Activated CD4-positive, CD25-positive, alpha-beta regulatory T cell (primary cell): Measurements from ENCODE around the gene ZBTB7C.

ENCODE experiments used
- DNase-seq, 4 experiments: peaks; one replicate each; lab custom pipeline; 2025; lab: John Stamatoyannopoulos, UW

The ZBTB7C gene

DNA sequence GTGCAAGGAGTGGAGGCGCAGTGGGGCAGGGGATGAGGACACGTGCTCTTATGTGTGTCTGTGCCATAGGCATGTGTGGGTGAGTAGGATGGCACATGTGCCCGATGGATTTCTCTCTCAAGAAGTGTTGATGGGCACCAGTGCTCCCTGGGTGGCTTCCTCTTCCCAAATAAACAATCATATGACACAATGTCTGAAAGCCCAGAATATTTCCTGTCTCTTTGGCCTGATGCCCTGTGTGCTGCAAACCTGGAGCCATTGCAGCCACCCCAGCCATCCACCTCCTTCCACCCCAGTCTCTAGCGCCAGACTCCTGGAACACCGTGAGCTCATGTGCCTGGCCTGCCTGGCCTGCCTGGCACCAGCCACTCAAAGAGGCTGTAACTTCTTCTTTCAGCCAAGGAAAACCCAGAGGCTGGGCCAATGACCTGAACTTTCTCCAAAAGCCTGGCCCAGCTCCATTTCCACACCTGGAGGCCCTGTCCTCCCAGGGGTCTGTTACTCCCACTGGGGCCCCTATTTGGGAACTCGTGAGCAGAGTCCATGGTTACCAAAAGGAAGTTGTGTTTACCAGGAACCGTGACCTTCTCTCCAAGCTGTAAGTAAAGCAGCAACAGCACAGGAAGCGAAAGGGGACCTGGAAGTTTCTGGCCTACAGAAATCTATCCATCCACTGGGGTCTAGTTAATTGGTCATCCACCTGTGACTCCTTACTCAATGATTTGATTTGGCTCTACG, 9.5 kb upstream of the ZBTB7C start:
- DNase-seq = no peak

DNA sequence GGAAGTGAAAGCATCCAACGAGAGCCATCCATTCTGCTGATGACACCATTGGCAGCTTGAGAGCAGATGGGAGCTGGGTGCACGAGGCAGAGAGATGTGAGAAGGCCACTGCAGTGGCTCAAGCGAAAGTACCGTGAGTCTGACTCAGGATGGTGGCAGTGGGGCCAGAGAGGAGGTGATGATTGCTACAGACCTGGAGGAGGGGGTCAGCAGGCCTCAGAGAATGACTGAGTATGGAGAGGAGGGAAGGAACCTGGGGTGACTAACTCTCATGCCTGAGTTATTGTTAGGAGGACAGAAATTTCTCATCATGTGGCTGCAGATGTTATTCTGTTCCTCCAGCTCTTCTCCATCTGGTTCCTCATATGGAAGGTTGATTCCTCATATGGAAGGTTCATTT, 8.8 kb upstream of the ZBTB7C start:
- DNase-seq = no peak

DNA sequence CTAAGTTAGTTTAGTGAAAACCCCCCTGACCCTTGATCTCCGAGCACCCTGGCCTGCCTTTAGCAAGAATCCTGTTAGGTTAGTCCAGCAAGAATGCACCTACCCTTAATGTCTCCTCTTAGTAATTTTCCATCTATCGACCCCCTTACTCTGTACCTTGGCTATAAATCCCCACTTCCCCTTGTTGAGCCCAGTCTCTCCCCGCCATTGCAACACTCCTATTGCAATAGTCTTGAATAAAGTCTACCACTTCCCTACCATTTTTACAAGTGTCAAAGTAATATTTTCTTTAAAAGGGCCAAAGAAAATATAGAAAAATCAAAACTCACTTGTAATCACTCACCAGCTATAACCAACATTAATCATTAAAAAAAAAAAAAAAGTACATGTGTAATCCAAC, 4.2 kb upstream of the ZBTB7C start:
- DNase-seq = no peak

DNA sequence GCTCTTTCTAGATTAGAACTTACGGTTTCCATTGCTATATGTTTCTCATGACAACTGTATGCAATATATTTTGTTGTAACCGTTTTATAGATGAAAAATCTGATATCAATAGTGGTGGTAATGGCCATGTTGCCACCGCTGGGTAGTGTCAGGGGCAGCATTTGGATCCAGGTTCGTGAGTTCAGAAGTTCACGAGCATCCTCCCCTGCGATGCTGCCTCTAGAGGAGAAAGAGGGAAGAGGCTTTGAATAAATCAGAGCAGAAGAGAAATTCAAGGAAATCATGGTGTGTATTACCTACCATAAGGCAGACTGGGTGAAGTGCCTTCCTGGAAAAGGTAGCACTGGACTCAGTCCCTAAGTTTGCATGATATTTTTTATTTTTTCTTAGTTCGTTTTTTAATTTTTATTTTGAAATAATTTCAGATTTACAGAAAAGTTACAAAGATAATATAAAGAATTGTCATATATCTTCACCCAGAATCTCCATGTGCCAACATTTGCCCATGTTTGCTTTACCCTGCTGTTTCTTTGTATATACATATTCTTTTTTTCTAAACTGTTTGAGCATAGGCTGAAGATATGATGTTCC, 3.3 kb upstream of the ZBTB7C start:
- no peak for DNase-seq

DNA sequence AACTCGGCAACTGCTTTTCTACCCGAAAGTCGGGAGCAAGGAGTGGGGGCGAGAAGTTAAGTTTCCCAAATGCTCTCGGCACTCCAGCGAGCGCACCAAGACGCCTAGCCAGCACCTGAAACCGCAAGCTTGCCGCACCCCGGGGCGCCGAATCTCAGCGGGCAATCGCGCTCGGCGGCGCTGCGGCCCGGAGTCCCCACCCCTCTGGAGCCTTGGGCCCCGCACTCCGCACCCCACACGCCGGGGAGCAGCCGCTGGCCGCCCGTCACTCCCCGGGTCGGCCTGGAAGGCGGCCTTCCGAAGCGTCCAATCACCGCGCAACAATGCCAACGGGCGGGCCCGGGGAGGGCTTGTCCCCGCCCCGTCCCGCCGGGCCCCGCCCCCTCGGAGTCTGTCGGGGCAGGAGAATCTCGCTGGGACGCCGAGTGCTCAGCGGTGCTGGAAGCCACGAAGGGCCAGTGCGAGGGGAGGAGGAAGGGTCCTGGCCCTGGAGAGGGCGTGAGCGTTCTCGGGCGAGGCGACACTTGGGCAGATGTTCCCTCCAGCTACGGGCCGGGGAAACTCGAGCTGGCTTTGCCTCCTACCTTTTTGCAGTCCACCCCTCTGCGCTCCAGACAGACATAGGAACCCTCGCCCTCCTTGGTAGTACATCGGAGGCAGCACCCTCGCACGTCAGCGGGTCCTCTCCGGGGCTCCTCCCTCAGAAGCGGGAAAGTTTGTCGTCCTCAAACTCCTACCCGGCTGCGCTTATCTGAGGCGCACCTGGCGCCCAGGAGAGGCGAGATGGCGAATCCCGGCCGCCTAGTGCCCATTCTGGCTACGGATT, 1.1 kb upstream of the ZBTB7C start:
- DNase-seq = peak in 2 of 4 experiments; percentile 2 to 13

DNA sequence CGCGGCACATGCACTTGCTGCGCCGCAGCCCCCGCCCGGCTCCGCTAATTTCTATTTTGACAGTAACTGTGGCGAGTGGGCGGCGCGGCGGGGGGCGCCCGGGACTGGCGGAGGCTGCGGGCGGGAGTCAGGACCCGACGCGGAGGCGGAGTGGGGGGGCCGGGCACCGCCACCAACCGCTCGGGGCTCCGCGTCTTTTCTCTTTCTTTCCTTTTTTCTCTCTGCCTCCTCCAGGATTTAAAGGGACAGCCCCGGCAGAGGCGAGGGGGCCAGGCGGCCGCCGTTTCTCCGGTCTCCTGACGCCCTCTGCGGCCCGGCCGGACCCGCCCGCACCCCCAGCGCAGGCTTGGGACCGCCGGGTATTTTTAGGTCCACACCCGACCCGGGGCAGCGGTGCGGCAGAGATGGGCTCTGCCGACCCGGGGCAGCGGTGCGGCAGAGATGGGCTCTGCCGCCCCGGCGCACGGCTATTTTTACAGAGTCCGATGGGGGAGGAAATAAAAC, 460 bp upstream of the ZBTB7C start:
- DNase-seq = no peak

DNA sequence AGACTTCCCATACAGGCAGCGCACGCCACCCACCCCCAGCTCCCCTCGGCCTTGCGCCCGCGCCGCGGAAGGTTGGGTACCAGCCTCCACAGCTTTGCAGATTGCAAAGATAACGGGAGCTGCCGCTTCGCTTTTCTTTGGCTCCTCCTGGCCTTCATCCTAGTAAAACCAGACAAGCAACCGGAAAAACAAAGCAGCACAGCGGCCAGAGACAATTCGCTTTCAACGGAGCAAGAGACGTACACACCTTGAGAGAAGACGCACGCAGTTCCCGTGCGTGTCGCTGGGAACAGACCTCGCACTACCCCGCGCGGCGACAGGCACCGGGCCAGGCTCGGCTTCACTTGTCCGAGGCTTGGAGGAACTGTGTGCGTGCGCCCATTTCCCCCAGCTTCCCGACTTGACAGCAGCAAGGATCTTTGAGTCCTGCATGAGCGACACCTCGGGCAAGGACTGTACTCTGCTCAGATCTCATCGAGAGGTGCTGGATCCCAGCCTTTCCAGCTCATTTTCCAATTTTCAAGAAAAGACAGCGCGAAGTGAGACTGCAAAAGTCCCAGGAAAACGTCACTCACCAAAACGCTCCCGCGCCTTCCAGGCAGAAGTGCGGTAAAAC, 964 bp downstream of the ZBTB7C start:
- no peak for DNase-seq

DNA sequence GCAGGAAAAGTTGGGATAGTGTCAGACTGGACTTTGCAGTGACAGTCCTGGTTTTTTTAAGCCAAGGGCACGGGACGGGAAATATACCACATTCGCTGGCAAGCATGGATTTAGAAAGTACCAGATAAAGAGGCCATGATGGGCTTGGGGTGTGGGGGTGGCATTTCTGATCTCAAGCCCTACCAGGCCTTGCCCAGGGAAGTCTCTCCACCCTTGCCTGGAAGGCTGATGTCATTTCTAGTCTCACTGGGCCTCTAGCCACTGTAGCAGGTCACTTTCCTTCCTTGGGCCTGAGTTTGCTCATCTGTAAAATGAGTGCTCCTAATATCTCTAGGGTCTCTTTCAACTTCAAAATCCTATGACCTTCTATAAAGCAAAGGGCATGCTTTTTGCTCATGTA, 1.8 kb downstream of the ZBTB7C start:
- DNase-seq = no peak

DNA sequence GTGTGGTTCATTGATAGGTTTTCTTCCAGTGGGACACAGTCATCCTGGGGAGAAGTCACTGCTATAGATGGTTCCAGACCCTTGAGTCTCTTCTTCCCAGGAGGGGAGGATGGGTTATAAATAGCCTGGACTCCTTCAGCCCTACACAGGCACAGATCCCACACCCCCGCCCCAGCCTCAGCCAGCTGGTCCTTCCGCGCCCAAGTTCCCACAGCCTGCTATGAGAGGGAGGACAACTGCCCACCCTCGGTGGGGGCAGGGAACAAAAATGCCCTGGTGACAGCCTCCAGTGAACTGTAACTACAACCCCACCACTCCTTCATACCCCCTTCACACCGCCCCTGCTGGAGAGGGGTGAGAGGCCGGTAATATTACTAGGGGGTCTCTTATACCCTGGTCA, 3.2 kb downstream of the ZBTB7C start:
- no peak for DNase-seq

DNA sequence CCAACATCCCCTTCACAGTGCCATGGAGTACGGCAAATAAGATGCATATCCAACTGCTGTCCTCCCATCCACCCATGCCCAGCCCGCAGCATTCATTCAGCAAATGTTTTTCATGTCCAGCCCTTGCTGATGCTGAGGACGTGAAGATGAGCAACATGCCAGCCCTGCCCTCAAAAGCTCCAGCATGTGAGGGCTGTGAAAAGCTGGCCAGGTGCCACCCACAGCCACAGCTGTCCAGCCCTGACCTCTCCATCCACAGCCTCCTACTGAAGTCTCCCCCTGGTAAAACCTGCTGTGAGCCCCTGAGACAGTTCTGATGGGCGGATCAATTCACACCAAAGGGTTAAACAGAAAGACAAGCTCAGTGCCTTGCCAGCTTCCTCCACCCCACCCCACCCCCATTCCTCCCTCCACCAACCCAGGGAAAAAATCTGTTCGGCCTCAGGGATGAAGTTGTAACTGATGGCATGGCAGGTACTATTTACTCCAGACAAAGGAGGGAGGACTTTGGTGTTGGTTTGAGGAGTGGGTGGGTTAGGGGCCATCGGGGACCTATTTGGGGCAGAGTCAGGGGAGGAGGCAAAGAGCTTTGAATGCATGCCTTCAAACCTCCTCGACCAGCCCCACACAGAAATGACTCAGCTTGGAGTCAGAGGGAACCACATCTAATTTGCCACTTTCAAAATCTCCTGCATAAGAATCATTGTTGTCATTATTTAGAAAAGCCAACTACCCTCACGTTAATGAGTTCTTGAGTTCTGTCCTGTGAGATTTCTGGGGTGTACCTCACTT, 4.3 kb downstream of the ZBTB7C start:
- no peak for DNase-seq

DNA sequence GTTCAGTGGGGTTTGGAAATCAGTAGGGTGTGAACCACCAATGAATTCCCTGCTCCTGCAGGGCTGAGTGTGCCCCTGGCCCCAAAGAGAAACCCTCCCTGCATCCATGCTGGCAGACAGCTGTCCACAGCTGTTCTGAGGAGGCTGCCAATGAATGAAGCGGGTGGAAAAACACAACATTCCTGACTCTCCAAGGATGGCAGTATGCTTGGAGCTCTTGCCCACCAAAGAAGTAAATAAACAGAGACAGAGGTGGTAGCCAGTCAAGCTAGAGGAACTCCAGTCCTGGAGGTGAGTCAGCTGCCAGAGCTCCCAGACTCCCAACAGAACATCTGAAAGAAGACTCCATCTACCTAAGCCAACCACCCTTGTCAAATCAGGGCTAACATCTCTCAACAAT, 6.2 kb downstream of the ZBTB7C start:
- DNase-seq = no peak

DNA sequence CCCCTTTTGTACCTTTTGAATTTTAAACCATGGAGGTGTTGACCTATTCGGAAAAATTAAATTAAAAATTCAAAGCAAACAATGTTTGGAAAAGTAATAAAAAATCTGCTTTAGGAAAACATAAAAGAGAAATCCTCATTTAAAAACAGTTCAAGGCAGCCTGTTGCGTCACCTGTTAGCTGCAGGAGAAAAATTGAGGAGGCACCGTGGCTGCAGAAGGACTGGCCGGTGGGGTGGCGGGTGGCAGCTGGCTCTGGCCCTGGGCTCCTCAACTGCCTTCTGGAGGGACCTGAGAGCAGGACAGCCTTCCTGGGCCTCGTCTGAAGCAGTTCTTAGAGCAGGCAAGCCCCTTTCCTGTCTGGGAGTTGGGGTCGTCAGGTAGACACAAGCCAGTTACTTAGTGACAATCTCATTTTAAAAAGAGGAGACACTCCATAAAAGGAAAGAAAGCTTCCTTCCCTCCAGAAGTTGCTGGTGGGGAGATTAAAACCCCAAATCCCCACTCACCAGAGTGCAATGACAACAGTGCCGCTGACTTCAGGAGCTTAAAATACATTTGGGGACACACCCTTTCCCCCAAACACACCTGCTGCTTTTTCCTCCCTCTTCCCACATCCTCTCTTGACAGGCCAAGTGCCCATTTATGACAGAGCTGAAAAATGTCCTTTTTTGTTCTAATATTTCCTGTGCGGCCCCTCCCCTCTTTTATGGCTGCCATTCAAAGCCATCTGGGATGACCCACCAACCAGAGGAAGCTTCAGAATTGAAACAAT, 9.7 kb downstream of the ZBTB7C start:
- DNase-seq = no peak

DNA sequence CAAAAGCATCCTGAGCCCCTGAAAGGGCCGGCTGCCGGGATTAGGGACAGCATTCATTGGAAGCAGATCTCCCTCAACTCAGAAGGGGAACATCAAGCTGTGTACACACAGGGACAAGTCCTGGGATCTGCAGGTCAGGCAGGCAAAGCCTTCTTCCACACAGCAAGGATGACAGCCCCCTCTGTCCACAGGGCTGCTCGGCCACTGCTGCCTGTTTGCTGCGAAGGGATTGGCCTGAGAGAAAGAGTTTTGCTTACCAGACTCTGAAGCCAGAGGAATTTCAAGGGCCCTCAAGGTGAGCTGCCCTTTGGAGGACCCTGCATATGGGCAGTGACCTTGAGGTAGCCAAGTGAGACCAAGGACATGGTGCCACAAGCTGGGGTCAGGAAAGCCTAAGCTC, 11.1 kb downstream of the ZBTB7C start:
- DNase-seq = no peak

DNA sequence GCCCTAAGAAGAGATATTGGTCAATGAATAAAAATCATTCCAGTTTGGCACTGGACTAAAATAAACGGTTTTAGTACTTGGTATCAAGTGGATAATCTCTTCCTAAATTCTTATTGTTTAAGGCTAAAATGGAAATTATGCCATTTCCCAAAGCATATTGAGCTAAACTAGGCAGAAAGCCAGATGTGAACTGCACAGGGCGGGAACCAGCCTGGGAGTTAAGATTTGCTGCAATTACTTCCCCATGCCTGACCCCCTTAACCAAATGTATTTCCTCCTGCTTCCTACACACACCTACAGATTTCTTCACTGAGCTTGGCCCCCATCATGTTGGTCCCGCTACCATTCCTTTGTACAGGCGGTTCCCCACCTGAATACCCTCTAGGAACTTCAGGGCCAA, 12.2 kb downstream of the ZBTB7C start:
- DNase-seq = no peak

DNA sequence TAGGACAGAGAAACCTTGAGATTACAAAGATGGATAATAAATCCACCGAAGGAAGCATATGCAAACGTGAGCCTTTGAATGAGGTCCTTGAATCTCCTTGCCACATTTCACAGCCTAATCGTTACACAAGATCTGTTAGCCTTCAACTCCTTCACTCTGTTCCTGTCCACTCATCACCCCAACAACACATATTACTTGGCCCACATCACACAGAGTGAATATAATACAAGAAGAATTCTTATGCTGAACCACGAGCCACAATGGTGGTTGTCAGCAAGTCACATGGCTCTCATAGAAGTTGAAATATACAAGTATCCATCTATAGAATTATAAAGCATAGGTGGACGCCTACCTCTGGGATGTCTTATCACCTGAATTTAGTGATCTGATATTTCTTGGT, 12.6 kb downstream of the ZBTB7C start:
- DNase-seq = no peak

DNA sequence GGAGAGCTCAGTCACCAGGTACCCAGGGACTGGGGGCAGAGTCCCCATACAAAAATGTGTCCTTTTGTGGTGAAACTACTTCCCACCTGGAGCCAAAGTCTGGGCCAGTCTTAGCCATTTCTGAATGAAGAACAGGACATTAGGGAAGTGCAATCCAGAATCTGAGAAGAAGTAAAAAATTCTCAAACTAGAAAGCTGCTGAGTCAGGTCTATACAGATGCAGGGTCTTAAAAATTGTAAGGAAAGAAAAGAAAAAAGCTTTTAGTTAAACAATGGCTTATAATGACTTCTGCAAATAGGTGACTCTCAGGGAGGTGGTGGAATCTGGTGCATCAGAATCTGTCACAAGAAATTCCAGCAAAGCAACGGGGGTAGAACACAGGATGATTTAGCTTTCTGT, 13.5 kb downstream of the ZBTB7C start:
- no peak for DNase-seq

DNA sequence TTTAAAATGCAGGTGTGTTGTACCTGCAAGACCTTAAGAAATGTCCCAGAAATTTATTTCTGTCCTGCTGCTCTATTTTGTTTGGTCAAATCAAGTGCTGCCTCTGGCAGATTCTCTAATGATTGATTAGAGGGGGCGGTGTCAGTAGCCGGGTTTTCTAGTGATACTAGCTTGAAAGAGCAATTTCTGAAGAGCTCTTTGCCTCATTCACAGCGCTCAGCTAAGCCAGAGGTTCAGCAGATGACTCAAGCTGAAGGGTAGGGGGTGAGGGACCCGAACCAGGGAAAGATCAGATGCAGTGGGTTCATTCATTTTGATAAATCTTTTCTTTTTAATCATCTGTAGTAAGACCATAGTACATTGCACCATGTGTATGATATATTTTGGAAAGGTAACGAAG, 15.0 kb downstream of the ZBTB7C start:
- DNase-seq = no peak

DNA sequence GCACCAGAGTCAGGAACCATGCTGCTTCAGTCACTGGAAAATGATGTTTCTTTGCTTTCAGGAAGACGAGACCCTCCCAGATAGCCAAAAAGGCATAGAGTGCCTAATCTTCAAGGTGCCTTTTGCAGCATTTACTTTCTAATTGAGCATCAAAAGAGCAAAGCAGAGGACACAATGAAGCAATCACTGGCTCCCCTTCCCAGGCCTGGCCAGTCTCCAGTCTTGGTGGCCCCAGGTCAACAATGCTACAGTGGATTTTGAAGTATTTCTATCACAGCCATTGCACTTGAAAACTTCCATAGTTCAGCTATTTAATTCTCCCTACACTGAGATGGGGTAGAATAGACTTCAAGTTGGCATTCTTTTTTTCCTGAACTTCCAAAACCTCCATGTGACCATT, 15.4 kb downstream of the ZBTB7C start:
- DNase-seq = no peak

DNA sequence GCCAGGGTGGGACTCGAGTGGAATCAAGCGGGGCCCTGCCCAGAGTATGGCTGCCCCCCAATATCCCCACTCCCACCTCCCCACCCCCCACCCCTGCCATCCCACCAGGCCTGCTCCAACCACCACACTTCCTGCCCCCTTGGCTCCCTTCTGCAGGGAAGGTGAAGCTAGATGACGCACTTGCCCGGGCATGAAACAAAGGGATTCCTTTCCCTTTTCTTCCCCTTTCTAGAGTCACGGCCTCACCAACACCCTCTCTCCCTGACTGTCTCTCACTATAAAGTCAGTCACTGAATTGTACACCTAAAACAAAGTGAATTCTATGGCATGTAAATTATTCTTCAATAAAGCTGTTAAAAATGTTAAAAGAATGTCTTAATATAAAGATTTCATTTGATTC, 16.0 kb downstream of the ZBTB7C start:
- no peak for DNase-seq

DNA sequence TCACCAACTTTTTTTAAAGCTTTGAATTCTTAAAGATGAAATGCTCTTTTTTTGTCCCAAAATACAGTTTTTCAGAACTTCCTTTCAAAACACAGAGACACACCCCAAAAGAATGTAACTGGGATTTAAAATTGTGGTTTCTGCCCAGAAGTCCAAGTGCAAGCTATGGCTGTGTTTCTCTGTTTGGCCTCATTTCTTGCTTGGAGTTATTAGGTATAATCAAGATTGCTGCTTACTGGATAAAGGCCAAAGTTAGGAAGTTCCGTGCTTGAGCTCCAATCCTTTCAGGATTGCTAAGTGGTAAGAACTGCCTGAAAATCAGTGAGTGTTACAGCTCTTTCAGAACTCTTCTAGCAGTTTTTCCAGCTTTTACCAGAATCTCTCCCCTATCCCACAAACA, 16.9 kb downstream of the ZBTB7C start:
- no peak for DNase-seq

DNA sequence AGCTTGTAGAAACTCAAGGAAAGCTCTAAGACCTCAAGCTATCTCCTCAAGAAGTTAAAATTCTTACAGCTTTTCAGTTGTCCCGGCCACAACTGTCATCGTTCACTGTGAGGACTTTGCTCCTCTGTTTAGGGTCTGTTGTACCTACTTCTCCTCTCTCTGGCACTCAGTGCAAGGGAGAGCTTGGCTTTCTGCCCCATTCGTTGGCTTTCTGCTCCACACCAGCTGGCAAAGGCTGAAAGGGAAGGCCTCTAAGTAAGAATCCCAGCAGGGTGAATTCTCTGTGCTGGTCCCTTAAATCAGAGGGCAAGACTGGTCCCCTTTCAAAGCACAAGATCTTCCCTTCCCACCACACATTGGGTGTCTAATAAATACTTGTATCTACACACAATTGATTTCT, 17.3 kb downstream of the ZBTB7C start:
- DNase-seq = no peak
